PC-3 (cell line): ENCODE measurements around the gene ERV3-1. TPM values are rescaled to one million over a fixed set of nuclear protein-coding genes. Genes with fewer than 3 reads are reported as not detected.

Experiments used
- ATAC-seq: fragments of 200-7000 bp; cut with Tn5 transposase; 2 replicates; pipeline ENCODE4 v1.9.1; 2020; ENCODE audit warnings: mild to moderate bottlenecking, moderate library complexity
- BruUV-seq: library from RNA; stranded (reverse); fragments of 400-500 nt; replicated peaks from 2 replicates; lab custom pipeline; 2021; lab: Mats Ljungman, UMichigan
- CTCF ChIA-PET: fragments of 300-600 bp; sonication (Branson Sonifier 250); formaldehyde crosslinking; loops from one replicate; lab custom pipeline; 2022; ENCODE audit warnings: antibody characterized with exemption; lab: Charles Lee
- POLR2A ChIA-PET: fragments of 300-600 bp; sonication (Branson Sonifier 250); formaldehyde crosslinking; loops from one replicate; lab custom pipeline; 2022; ENCODE audit warnings: antibody characterized with exemption; ENCODE audit not compliant: unreplicated experiment; lab: Charles Lee
- DNase-seq: peaks from one replicate; pipeline ENCODE4 v3.0.0-alpha.2; 2015
- H2AFZ ChIP-seq: fragments of 300-600 bp; sonication (generic); 2 replicates; pipeline ENCODE4 v1.6.0; 2016; ENCODE audit warnings: antibody characterized with exemption, low read length
- H3F3A ChIP-seq: fragments of 300-600 bp; sonication (generic); one replicate; pipeline ENCODE4 v1.6.0; 2017; ENCODE audit warnings: antibody characterized with exemption, low read length, control low read depth, mild to moderate bottlenecking; ENCODE audit not compliant: unreplicated experiment
- H3K27ac ChIP-seq: fragments of 300-600 bp; sonication (generic); 2 replicates; pipeline ENCODE4 v1.5.1; 2016; ENCODE audit warnings: mild to moderate bottlenecking, low read length
- H3K27me3 ChIP-seq: fragments of 300-600 bp; sonication (generic); 2 replicates; pipeline ENCODE4 v1.6.1; 2016; ENCODE audit warnings: low read length, mixed read lengths
- H3K36me3 ChIP-seq: fragments of 300-600 bp; sonication (generic); 2 replicates; pipeline ENCODE4 v1.6.1; 2016; ENCODE audit warnings: low read depth, mixed run types, low read length, mixed read lengths
- H3K4me1 ChIP-seq: fragments of 300-600 bp; sonication (generic); 2 replicates; pipeline ENCODE4 v1.5.1; 2016; ENCODE audit warnings: low read length; ENCODE audit not compliant: insufficient read depth
- H3K4me2 ChIP-seq: fragments of 300-600 bp; sonication (generic); 2 replicates; pipeline ENCODE4 v1.6.0; 2016; ENCODE audit warnings: low read length
- H3K4me3 ChIP-seq: fragments of 300-600 bp; sonication (generic); 2 replicates; pipeline ENCODE4 v1.5.1; 2016; ENCODE audit warnings: mild to moderate bottlenecking, low read length, mixed read lengths
- H3K79me2 ChIP-seq: fragments of 300-600 bp; sonication (generic); 2 replicates; pipeline ENCODE4 v1.6.1; 2017; ENCODE audit warnings: low read length, mixed read lengths
- H3K9ac ChIP-seq: fragments of 300-600 bp; sonication (generic); 2 replicates; pipeline ENCODE4 v1.6.0; 2016; ENCODE audit warnings: mild to moderate bottlenecking, low read length
- H3K9me2 ChIP-seq: fragments of 300-600 bp; sonication (generic); replicated peaks from 2 replicates; pipeline ENCODE4 v1.6.1; 2016; ENCODE audit warnings: mixed run types, low read length, mixed read lengths
- H3K9me3 ChIP-seq: fragments of 300-600 bp; sonication (generic); 2 replicates; pipeline ENCODE4 v1.6.1; 2016; ENCODE audit warnings: low read length, mixed read lengths
- H4K20me1 ChIP-seq: fragments of 300-600 bp; sonication (generic); 2 replicates; pipeline ENCODE4 v1.6.1; 2016; ENCODE audit warnings: low read length, mixed read lengths
- EZH2 ChIP-seq: fragments of 300-600 bp; sonication (generic); IDR thresholded peaks from one replicate; pipeline ENCODE4 v1.6.1; 2017; ENCODE audit warnings: antibody characterized with exemption, mild to moderate bottlenecking, low read length; ENCODE audit not compliant: unreplicated experiment
- EZH2phosphoT487 ChIP-seq: fragments of 300-600 bp; sonication (generic); IDR thresholded peaks from 2 replicates; pipeline ENCODE4 v1.6.1; 2018; ENCODE audit warnings: mild to moderate bottlenecking, antibody characterized with exemption, low read length, borderline replicate concordance
- intact Hi-C: fragments of 100-400 bp; cut with micrococcal nuclease; formaldehyde crosslinking; loops from 2 replicates; pipeline ENCODE4 v1.9.0; 2023
- total RNA-seq: library from RNA; depleted of rRNA; stranded (reverse); fragments of >200 nt; gene quantifications from 2 replicates; pipeline ENCODE4 v1.2.3, GENCODE V29; 2014
- TF ChIP-seq, protein P1 (sequence below): fragments of 300-600 bp; sonication (generic); conservative IDR thresholded peaks from 2 replicates; pipeline ENCODE4 v1.5.1; 2017; ENCODE audit warnings: antibody characterized with exemption, low read depth, mild to moderate bottlenecking, low read length

ERV3-1 gene
- total RNA-seq, 1 experiment from 2014 or later: 8.6 TPM

DNA sequence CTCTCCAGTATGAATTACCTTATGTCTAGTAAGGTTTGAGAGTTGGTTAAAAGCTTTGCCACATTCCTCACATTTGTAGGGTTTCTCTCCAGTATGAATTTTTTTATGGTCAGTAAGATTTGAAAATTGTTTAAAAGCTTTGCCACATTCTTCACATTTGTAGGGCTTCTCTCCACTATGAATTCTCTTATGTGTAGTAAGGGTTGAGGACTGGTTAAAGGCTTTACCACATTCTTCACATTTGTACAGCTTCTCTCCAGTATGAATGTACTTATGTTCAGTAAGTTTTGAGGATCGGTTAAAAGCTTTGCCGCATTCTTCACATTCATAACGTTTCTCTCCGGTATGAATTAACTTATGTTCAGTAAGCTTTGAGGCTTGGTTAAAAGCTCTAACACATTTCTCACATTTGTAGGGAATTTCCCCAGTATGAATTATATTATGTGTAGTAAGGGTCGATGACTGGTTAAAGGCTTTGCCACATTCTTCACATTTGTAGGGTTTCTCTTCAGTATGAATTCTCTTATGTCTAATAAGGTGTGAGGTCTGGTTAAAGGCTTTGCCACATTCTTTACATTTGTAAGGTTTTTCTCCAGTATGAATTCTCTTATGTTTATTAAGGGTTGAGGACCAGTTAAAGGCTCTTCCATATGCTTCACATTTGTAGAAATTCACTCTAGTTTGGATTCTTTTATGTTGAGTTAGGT, 27.8 kb downstream of the ERV3-1 start:
- Histone ChIP-seq H3K4me2 (no peak overlapping the region), H3K9ac (no peak overlapping the region), H3K27me3 (no peaks in the 10 kb centered on the region), H3K4me3 (no peak overlapping the region), H2AFZ (no peak overlapping the region), H3K9me2 (no peaks in the 10 kb centered on the region), H3K36me3 (peaks cover 59% of the 10 kb centered on the region), H3K4me1 (no peaks in the 10 kb centered on the region), H3K79me2 (no peaks in the 10 kb centered on the region), H3K27ac (no peak overlapping the region), H3K9me3 (peaks cover 51% of the 10 kb centered on the region), H3F3A (no peaks in the 10 kb centered on the region), H4K20me1 (no peaks in the 10 kb centered on the region)
- TF ChIP-seq EZH2phosphoT487 (no peak), EZH2 (no peak)
- TF ChIP-seq, protein P1, sequence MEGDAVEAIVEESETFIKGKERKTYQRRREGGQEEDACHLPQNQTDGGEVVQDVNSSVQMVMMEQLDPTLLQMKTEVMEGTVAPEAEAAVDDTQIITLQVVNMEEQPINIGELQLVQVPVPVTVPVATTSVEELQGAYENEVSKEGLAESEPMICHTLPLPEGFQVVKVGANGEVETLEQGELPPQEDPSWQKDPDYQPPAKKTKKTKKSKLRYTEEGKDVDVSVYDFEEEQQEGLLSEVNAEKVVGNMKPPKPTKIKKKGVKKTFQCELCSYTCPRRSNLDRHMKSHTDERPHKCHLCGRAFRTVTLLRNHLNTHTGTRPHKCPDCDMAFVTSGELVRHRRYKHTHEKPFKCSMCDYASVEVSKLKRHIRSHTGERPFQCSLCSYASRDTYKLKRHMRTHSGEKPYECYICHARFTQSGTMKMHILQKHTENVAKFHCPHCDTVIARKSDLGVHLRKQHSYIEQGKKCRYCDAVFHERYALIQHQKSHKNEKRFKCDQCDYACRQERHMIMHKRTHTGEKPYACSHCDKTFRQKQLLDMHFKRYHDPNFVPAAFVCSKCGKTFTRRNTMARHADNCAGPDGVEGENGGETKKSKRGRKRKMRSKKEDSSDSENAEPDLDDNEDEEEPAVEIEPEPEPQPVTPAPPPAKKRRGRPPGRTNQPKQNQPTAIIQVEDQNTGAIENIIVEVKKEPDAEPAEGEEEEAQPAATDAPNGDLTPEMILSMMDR: no peak
- intact Hi-C loops: no loop called here
- ATAC-seq: no peak
- no peak for DNase-seq
- BruUV-seq: no TSS peak
- ChIA-PET CTCF (no interaction called here), POLR2A (no interaction called here)

DNA sequence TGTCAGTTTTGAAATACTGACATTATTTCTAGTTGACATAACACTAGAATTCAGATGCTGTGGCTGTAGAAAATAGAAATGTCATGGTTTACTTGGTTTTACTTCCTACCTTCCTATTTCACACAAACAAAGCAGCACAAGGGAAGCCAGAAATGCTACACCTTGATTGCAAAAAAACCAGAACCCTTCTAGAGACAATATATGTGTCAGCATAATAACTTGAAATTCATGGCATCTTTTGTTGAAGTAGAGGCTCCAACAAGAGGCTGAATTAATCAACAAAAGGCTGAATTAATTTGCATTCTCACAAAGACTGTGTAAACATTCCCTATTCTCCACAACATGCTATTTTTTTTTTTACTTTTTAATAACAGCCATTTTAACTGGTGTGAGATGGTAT, 40.9 kb downstream of the ERV3-1 start:
- no peaks in the 10 kb centered on the region; the same call in 1 of the 2 replicates for H3K36me3 ChIP-seq
- H3K4me1 ChIP-seq: no peaks in the 10 kb centered on the region
- no peak overlapping the region for H3K4me2 ChIP-seq
- DNase-seq (no peak), ATAC-seq (no peak)
- TF ChIP-seq, protein P1: no peak
- TF ChIP-seq EZH2 (no peak), EZH2phosphoT487 (no peak)
- POLR2A ChIA-PET: no interaction called here
- H4K20me1 ChIP-seq: no peaks in the 10 kb centered on the region
- H3K4me3 ChIP-seq: no peak overlapping the region
- no TSS peak for BruUV-seq
- no peaks in the 10 kb centered on the region for H3K9me2 ChIP-seq
- no peak overlapping the region for H3K9ac ChIP-seq
- H3K27me3 ChIP-seq: no peaks in the 10 kb centered on the region
- intact Hi-C loops: no loop called here
- CTCF ChIA-PET: no interaction called here
- H3F3A ChIP-seq: no peaks in the 10 kb centered on the region
- H3K27ac ChIP-seq: no peak overlapping the region
- H3K9me3 ChIP-seq: peaks cover 15% of the 10 kb centered on the region
- no peaks in the 10 kb centered on the region for H3K79me2 ChIP-seq
- H2AFZ ChIP-seq: no peak overlapping the region

DNA sequence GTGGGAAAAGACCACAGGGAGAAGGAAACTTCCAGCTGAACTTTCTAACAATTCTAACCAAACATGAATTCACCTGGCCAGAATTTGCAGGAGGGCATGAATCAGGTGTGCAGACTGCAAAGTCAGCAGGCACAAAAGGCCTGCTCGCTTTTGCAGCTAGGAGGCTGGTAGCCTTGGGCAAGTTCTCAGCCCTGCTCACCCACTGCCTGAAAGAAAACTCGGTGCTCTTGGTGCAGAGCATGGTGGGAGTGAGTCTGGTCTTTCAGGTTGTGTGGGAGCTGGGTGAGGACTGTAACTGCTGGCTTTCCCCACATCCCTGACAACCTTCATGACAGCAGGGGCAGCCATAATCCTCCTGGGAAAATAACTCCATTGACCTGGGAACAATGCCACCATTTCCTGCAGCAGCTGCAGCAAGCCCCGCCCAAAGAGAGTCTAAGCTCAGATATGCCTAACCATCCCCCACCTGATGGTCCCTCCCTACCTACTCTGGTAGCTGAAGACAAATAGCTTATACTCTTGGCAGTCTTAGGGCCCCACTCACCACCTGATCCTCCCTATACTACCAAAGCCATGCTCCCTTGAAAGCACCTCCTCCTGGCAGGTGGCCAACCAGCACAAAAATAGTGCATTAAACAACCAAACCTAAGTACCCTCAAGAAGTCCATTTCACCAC, 47.3 kb downstream of the ERV3-1 start:
- ChIA-PET CTCF (no interaction called here), POLR2A (no interaction called here)
- no peak for ATAC-seq
- Histone ChIP-seq H3K4me2 (no peak overlapping the region), H3K9me3 (no peaks in the 10 kb centered on the region), H3K9me2 (no peaks in the 10 kb centered on the region), H3F3A (no peaks in the 10 kb centered on the region), H3K27me3 (no peaks in the 10 kb centered on the region), H3K4me3 (no peak overlapping the region), H3K27ac (no peak overlapping the region), H3K9ac (no peak overlapping the region), H3K4me1 (no peaks in the 10 kb centered on the region), H3K36me3 (no peaks in the 10 kb centered on the region), H2AFZ (no peak overlapping the region), H3K79me2 (no peaks in the 10 kb centered on the region), H4K20me1 (no peaks in the 10 kb centered on the region)
- TF ChIP-seq EZH2: no peak
- TF ChIP-seq, protein P1: no peak
- TF ChIP-seq EZH2phosphoT487: no peak
- no peak for DNase-seq
- intact Hi-C loops: loop anchor here (10.0 kb wide), 1 partner anchor 516 kb away; no protein-coding TSS in a partner anchor
- BruUV-seq: no TSS peak
